WTC11 (cell line): Measurements from ENCODE around the gene RNGTT. TPM values are rescaled to one million over a fixed set of nuclear protein-coding genes. Genes with fewer than 3 reads are reported as not detected.

ENCODE experiments used
- ATAC-seq: fragments of 200-7000 bp; cut with Tn5 transposase; 2 replicates; pipeline ENCODE4 v1.10.0; 2021; ENCODE audit warnings: mild to moderate bottlenecking, moderate library complexity
- CTCF ChIA-PET: fragments of 300-600 bp; sonication (Branson Sonifier 250); formaldehyde crosslinking; loops from one replicate; lab custom pipeline; 2021; ENCODE audit warnings: antibody characterized with exemption; lab: Charles Lee
- POLR2A ChIA-PET: fragments of 350-600 bp; sonication (Branson Sonifier 250); formaldehyde crosslinking; loops from one replicate; lab custom pipeline; 2021; ENCODE audit warnings: antibody characterized with exemption; lab: Charles Lee
- DNase-seq: peaks from one replicate; pipeline ENCODE4 v3.0.0; 2021; ENCODE audit warnings: low spot score
- H3K27ac Mint-ChIP-seq: 2 replicates; pipeline ENCODE4 v1.8.0; 2021; ENCODE audit warnings: mixed read lengths
- H3K27me3 Mint-ChIP-seq: 2 replicates; pipeline ENCODE4 v1.8.0; 2021; ENCODE audit warnings: low read depth, mild to moderate bottlenecking, moderate library complexity, mixed read lengths
- H3K36me3 Mint-ChIP-seq: 2 replicates; pipeline ENCODE4 v1.8.0; 2021; ENCODE audit warnings: mixed read lengths
- H3K4me1 Mint-ChIP-seq: 2 replicates; pipeline ENCODE4 v1.8.0; 2022; ENCODE audit warnings: mixed read lengths
- H3K4me3 Mint-ChIP-seq: 2 replicates; pipeline ENCODE4 v1.8.0; 2021; ENCODE audit warnings: mild to moderate bottlenecking, moderate library complexity, mixed read lengths
- H3K9me3 Mint-ChIP-seq: 2 replicates; pipeline ENCODE4 v1.8.0; 2021; ENCODE audit warnings: mixed read lengths
- EMX1 ChIP-seq: fragments of 250-450 bp; sonication (Bioruptor Pico); IDR thresholded peaks from 2 replicates; pipeline ENCODE4 v1.8.0; 2021; ENCODE audit warnings: mild to moderate bottlenecking
- IRF1 ChIP-seq: sonication (generic); formaldehyde crosslinking; IDR thresholded peaks from 2 replicates; pipeline ENCODE4 v1.8.0; 2023; ENCODE audit warnings: missing genetic modification reagents
- MXD4 ChIP-seq: fragments of 250-450 bp; sonication (Bioruptor Pico); IDR thresholded peaks from 2 replicates; pipeline ENCODE4 v1.8.0; 2021; ENCODE audit warnings: mild to moderate bottlenecking, moderate library complexity, borderline replicate concordance
- MYBL2 ChIP-seq: sonication (generic); formaldehyde crosslinking; IDR thresholded peaks from 2 replicates; pipeline ENCODE4 v1.8.1; 2023; ENCODE audit warnings: mild to moderate bottlenecking, moderate library complexity, missing genetic modification reagents
- NR1H2 ChIP-seq: sonication (generic); formaldehyde crosslinking; IDR thresholded peaks from 2 replicates; pipeline ENCODE4 v1.9.0; 2021; ENCODE audit warnings: mild to moderate bottlenecking, moderate library complexity, missing genetic modification reagents
- PRDM15 ChIP-seq: sonication (generic); formaldehyde crosslinking; IDR thresholded peaks from 2 replicates; pipeline ENCODE4 v1.8.0; 2022; ENCODE audit warnings: missing genetic modification reagents
- ZNF263 ChIP-seq: sonication (generic); formaldehyde crosslinking; IDR thresholded peaks from 2 replicates; pipeline ENCODE4 v1.8.1; 2022; ENCODE audit warnings: low read depth, mild to moderate bottlenecking, moderate library complexity, missing genetic modification reagents
- ZNF396 ChIP-seq: fragments of 250-450 bp; sonication (Bioruptor Pico); IDR thresholded peaks from 2 replicates; pipeline ENCODE4 v1.8.0; 2021; ENCODE audit warnings: mild to moderate bottlenecking, moderate library complexity, borderline replicate concordance
- ZNF423 ChIP-seq: fragments of 250-450 bp; sonication (Bioruptor Pico); IDR thresholded peaks from 2 replicates; pipeline ENCODE4 v2.1.2; 2022; ENCODE audit warnings: mild to moderate bottlenecking, moderate library complexity
- ZNF512 ChIP-seq: sonication (generic); formaldehyde crosslinking; IDR thresholded peaks from 2 replicates; pipeline ENCODE4 v1.8.1; 2022; ENCODE audit warnings: missing genetic modification reagents, borderline replicate concordance
- ZNF532 ChIP-seq: fragments of 250-450 bp; sonication (Bioruptor Pico); IDR thresholded peaks from 2 replicates; pipeline ENCODE4 v1.9.0; 2021; ENCODE audit warnings: mild to moderate bottlenecking, borderline replicate concordance
- total RNA-seq: library from RNA; stranded (reverse); gene quantifications from 3 replicates; pipeline ENCODE4 v1.2.3, GENCODE V29; 2021

The RNGTT gene
- total RNA-seq, 1 experiment from 2014 or later = 20.4 TPM

- DNase-seq = no peak
- Mint-ChIP-seq H3K36me3 (no peaks in the 10 kb centered on the region), H3K27ac (no peak overlapping the region), H3K4me3 (no peak overlapping the region), H3K9me3 (peaks cover 5% of the 10 kb centered on the region; the same call in 1 of the 2 replicates), H3K4me1 (no peaks in the 10 kb centered on the region), H3K27me3 (no peaks in the 10 kb centered on the region)
- ATAC-seq = no peak
- ChIA-PET CTCF (no interaction called here), POLR2A (no interaction called here)
- TF ChIP-seq ZNF512 (CRISPR knock-in tag) (no peak), ZNF396 (CRISPR knock-in tag) (no peak), ZNF532 (CRISPR knock-in tag) (no peak), EMX1 (no peak), IRF1 (CRISPR knock-in tag) (no peak), NR1H2 (CRISPR knock-in tag) (no peak)
Observed at GRCh38 chr6:88605271-88605670, 358.1 kb downstream of the RNGTT start.

- H3K36me3 Mint-ChIP-seq = no peaks in the 10 kb centered on the region
- H3K9me3 Mint-ChIP-seq = peaks cover 7% of the 10 kb centered on the region
- POLR2A ChIA-PET = no interaction called here
- no peak overlapping the region for H3K27ac Mint-ChIP-seq
- peak; percentile 98 for ATAC-seq
- H3K27me3 Mint-ChIP-seq = no peaks in the 10 kb centered on the region
- peaks cover 22% of the 10 kb centered on the region for H3K4me1 Mint-ChIP-seq
- TF ChIP-seq ZNF263 (CRISPR knock-in tag) (no peak), PRDM15 (CRISPR knock-in tag) (no peak), MYBL2 (CRISPR knock-in tag) (no peak), ZNF423 (0 out of 2 replicates have a peak, but pooled peaks have one; percentile 9), MXD4 (no peak), ZNF532 (CRISPR knock-in tag) (no peak), ZNF396 (CRISPR knock-in tag) (no peak)
- TF ChIP-seq, all 79 proteins: peak for 1
- CTCF ChIA-PET = interaction anchor here (1.0 to 2.0 kb wide), 10 partner anchors 9 to 271 kb away, joined by 3 to 12 read pairs (median 4); no protein-coding TSS in a partner anchor
- H3K4me3 Mint-ChIP-seq = no peak overlapping the region
- DNase-seq = peak; percentile 45
Observed at GRCh38 chr6:88599571-88599970, 363.8 kb downstream of the RNGTT start.
